Right cardiac atrium (tissue), 5 donors: ENCODE measurements around the gene CACNA1F. TPM values are rescaled to one million over a fixed set of nuclear protein-coding genes. Genes with fewer than 3 reads are reported as not detected.
A peak's percentile ranks its signal among the peaks of the same experiment; 100 is the strongest.

Experiments used
- ATAC-seq, 2 donors: fragments of 200-7000 bp; cut with Tn5 transposase; one replicate each; pipeline versions ENCODE4 v1.8.0 to v1.9.1; 2020; ENCODE audit warnings: moderate library complexity in 2 of 2, mild to moderate bottlenecking in 1 of 2
- DNase-seq, 3 donors: peaks; one replicate each; pipeline ENCODE4 v3.0.0-alpha.2; 2020
- H3K27ac ChIP-seq: one replicate; pipeline ENCODE4 v1.5.1; 2013; ENCODE audit warnings: mild to moderate bottlenecking, low read length, control low read depth, moderate library complexity
- H3K27me3 ChIP-seq: one replicate; pipeline ENCODE4 v1.6.1; 2013; ENCODE audit not compliant: control insufficient read depth, insufficient read depth
- H3K4me1 ChIP-seq: one replicate; pipeline ENCODE4 v1.6.1; 2013; ENCODE audit warnings: low read length; ENCODE audit not compliant: control insufficient read depth, insufficient read depth
- H3K4me3 ChIP-seq: one replicate; pipeline ENCODE4 v1.5.1; 2013; ENCODE audit warnings: low read length, control low read depth
- H3K9me3 ChIP-seq: one replicate; pipeline ENCODE4 v1.6.1; 2013; ENCODE audit warnings: low read length; ENCODE audit not compliant: control insufficient read depth
- WGBS: extraction: QIAGEN DNeasy Blood & Tissue Kit; methylation state at CpG from one replicate; pipeline ENCODE4 v1.1.7; 2013; 5-methylcytosine and 5-hydroxymethylcytosine counted together
- intact Hi-C, 4 donors: fragments of 100-400 bp; cut with DNase I; formaldehyde crosslinking; loops; one replicate each; pipeline versions ENCODE4 v1.11.0 to v1.14.0; 2022 to 2023
- polyA plus RNA-seq: library from polyadenylated mRNA; stranded (reverse); fragments of 200-250 nt; gene quantifications from one replicate; pipeline ENCODE4 v1.2.3, GENCODE V29; 2013
- total RNA-seq, 4 donors: library from RNA; stranded (reverse); fragmentation: NEBNext Ultra II Directional; extraction: Animal tissue kit (Norgen Biotek cat#: 25700); gene quantifications; one replicate each; pipeline ENCODE4 v1.2.1, GENCODE V29; 2021
- donor health status: healthy with polysubstance abuse.
- donor health status: DM: no; HTN: yes; CAD: no.
- donor health status: DM: no; HTN: no; CAD: no.
- donor health status: DM: no; HTN: yes; CAD: no; lungs with severe emphysema.
- donor health status: DM: yes; HTN: yes; CAD: no.

CACNA1F gene
- total and polyA plus RNA-seq, 5 donors: 0.09 to 0.78 (median 0.18) TPM

GRCh38 chrX:49186125-49187027 is 46.8 kb downstream of the CACNA1F start, which contains the start of gene PRICKLE3:
Gene PRICKLE3 (minus strand): TSS chrX:49186373. CDS start chrX:49186297, 76 bp downstream.
- intact Hi-C loops: no loop called here
- ATAC-seq: peak; percentile 53 to 56
- peak; percentile 85 to 95 (median 94) for DNase-seq

GRCh38 chrX:49184294-49185281 is 48.6 kb downstream of the CACNA1F start:
- WGBS: 7% methylated on average over 43 of the region's 46 CpGs
- intact Hi-C loops: no loop called here
- Histone ChIP-seq H3K9me3 (no peaks in the 10 kb centered on the region), H3K4me1 (peaks cover 4% of the 10 kb centered on the region), H3K27ac (peak overlapping the region; percentile 85), H3K4me3 (peak overlapping the region; percentile 46), H3K27me3 (no peaks in the 10 kb centered on the region)
- DNase-seq: peak; percentile 93 to 96 (median 96)
- peak; percentile 85 to 88 for ATAC-seq

More at GRCh38 chrX:49186125-49187027, 46.8 kb downstream of the CACNA1F start, which contains the start of gene PRICKLE3:
- Histone ChIP-seq H3K9me3 (no peaks in the 10 kb centered on the region), H3K27ac (peak within 1 kb of the TSS; percentile 88), H3K27me3 (no peaks in the 10 kb centered on the region), H3K4me3 (peak within 1 kb of the TSS; percentile 71), H3K4me1 (peaks cover 4% of the 10 kb centered on the region)
- 9% methylated on average over 62 of the region's 62 CpGs for WGBS

GRCh38 chrX:49183701-49184281 is 49.3 kb downstream of the CACNA1F start:
- H3K9me3 ChIP-seq: no peaks in the 10 kb centered on the region
- no peaks in the 10 kb centered on the region for H3K27me3 ChIP-seq
- intact Hi-C loops: no loop called here
- peak in 2 of 3 donors; percentile 72 to 73 for DNase-seq
- peaks cover 4% of the 10 kb centered on the region for H3K4me1 ChIP-seq
- ATAC-seq: peak in 1 of 2 donors; percentile 2
- H3K27ac ChIP-seq: peak overlapping the region; percentile 46
- WGBS: 76% methylated on average over 18 of the region's 18 CpGs
- no peak overlapping the region for H3K4me3 ChIP-seq

- ATAC-seq (no peak), DNase-seq (peak in 1 of 3 donors; percentile 1)
- intact Hi-C loops: no loop called here
- Histone ChIP-seq H3K4me3 (no peak overlapping the region), H3K27ac (no peak overlapping the region), H3K27me3 (no peaks in the 10 kb centered on the region), H3K4me1 (no peaks in the 10 kb centered on the region), H3K9me3 (no peaks in the 10 kb centered on the region)
- WGBS: 88% methylated on average over 2 of the region's 2 CpGs
Measured at GRCh38 chrX:49179358-49179757, 53.8 kb downstream of the CACNA1F start.

- 93% methylated on average over 3 of the region's 3 CpGs for WGBS
- Histone ChIP-seq H3K9me3 (no peaks in the 10 kb centered on the region), H3K27me3 (no peaks in the 10 kb centered on the region), H3K4me3 (no peak overlapping the region), H3K4me1 (no peaks in the 10 kb centered on the region), H3K27ac (no peak overlapping the region)
- no peak for ATAC-seq
- intact Hi-C loops: no loop called here
- DNase-seq: no peak
Measured at GRCh38 chrX:49178537-49178936, 54.6 kb downstream of the CACNA1F start.

- peaks cover 3% of the 10 kb centered on the region for H3K4me1 ChIP-seq
- H3K27ac ChIP-seq: no peak overlapping the region
- intact Hi-C loops: no loop called here
- no peaks in the 10 kb centered on the region for H3K27me3 ChIP-seq
- 90% methylated on average over 23 of the region's 23 CpGs for WGBS
- no peak for DNase-seq
- no peaks in the 10 kb centered on the region for H3K9me3 ChIP-seq
- ATAC-seq: peak in 1 of 2 donors; percentile 12
- H3K4me3 ChIP-seq: no peak overlapping the region
Measured at GRCh38 chrX:49177873-49178480, 55.2 kb downstream of the CACNA1F start.

- WGBS: 89% methylated on average over 4 of the region's 4 CpGs
- DNase-seq: no peak
- Histone ChIP-seq H3K4me1 (peaks cover 4% of the 10 kb centered on the region), H3K27ac (no peak overlapping the region), H3K4me3 (no peak overlapping the region), H3K27me3 (no peaks in the 10 kb centered on the region), H3K9me3 (no peaks in the 10 kb centered on the region)
- ATAC-seq: peak; percentile 5 to 28
- intact Hi-C loops: no loop called here
Measured at GRCh38 chrX:49177338-49177833, 55.8 kb downstream of the CACNA1F start.

- ATAC-seq (peak in 1 of 2 donors; percentile 23), DNase-seq (peak in 2 of 3 donors; percentile 75)
- WGBS: 57% methylated on average over 27 of the region's 27 CpGs
- intact Hi-C loops: no loop called here
- H3K4me1 ChIP-seq: peaks cover 4% of the 10 kb centered on the region
- H3K9me3 ChIP-seq: no peaks in the 10 kb centered on the region
- H3K27ac ChIP-seq: no peak overlapping the region
- no peak overlapping the region for H3K4me3 ChIP-seq
- no peaks in the 10 kb centered on the region for H3K27me3 ChIP-seq
Measured at GRCh38 chrX:49176421-49177326, 56.5 kb downstream of the CACNA1F start.

- WGBS: 89% methylated on average over 43 of the region's 43 CpGs
- H3K4me3 ChIP-seq: no peak overlapping the region
- H3K27ac ChIP-seq: no peak overlapping the region
- H3K4me1 ChIP-seq: peaks cover 4% of the 10 kb centered on the region
- no peaks in the 10 kb centered on the region for H3K9me3 ChIP-seq
- DNase-seq (peak in 2 of 3 donors; percentile 54 to 68), ATAC-seq (no peak)
- no peaks in the 10 kb centered on the region for H3K27me3 ChIP-seq
- intact Hi-C loops: no loop called here
Measured at GRCh38 chrX:49175435-49176274, 57.5 kb downstream of the CACNA1F start.
